ENCODE data around the gene DNAJC4. TPM values are rescaled to one million over a fixed set of nuclear protein-coding genes. Genes with fewer than 3 reads are reported as not detected.

The DNAJC4 gene
- total RNA-seq, 4 donors from 2014 or later = 10.9 to 48.6 (median 21.9) TPM

DNA sequence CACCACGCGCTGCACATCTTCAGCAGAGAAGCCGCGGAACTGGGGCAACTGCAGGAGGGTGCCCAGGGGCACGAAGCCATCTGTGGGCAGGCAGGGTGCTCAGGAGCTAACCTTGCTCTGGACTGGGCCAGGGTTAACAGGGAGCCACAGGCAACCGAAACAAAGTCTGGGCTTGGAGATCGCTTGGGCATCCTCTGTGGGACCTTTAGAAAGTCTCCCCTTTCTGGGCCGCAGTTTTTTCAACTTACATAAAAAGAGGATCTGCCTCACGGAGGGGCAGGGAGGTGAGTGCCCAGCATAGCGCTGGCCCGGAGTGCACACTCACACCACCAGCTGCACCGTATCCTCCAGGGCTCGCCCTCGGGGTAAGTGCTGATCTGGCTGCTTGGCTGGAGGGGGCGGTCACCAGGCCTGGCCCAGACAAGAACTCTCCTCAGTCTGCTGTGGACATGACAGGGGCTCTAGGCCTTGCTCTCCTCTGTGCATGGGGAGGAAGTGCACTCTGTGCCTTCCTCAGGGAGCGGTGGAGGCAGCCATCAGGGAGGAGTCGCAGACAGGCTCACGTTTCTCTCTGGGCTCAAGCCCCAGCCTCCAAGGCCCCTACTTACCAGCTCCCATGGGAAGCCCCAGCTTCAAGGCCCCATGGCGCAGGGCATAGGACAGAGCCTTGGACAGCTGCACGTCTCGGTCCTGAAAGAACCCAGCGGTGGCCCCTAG lies 5.3 kb upstream of the DNAJC4 start:
- intact Hi-C loops (cut with DNase I) = no loop called here

DNA sequence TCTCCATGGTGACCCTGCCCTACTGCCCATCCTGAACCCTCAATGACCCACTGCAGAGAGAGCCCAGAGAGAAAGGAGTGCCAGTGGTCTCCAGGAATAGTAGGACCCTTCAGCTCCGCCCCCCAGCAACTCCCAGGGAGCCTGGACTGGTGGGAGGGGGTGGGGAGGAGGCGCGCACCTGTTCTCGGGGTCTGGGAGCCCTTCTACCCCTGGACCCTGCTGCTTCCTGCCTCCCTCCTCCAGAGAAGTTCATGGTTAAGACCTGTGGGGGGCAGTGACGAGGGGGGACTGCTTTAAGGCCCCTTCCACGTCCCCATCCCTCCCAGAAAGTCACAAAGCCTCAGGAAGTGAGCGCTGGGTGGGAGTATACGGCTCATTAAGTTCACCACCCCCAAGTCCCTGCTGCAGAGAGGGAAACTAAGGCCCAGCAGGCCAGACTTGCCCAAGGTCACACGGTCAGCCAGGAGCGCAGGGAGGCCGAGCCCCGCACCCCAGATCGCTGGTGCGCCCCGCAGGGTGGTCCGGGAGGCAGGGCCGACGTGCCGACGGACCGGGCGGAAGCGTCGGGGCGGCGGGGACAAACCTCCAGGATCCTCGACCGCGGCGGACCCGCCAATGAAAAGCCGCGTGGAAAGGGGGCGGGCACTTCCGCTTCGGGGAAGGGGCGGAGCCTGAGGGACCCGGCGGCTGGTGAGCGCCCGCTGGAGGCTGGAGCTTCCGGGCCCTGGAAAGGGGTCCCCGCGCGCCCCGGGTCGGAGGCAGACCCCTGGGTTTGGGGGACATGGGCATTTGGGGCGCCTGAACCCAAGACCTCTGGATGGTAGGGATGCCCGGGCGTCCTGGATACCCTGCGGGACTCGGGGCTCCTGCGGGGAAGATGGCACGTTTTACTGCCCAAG lies 4.5 kb upstream of the DNAJC4 start, which contains the start of the genes NUDT22 and TRPT1:
Gene NUDT22, plus strand, starts transcription at position 667 of the 899 bp plus-strand sequence. CDS start 379 bp downstream, outside the sequence.
Gene TRPT1, minus strand, starts transcription at position 579 of the 899 bp plus-strand sequence. Its CDS starts 326 bp downstream, at position 253.
- H3K27me3 ChIP-seq = no peaks in the 10 kb centered on the region
- intact Hi-C loops (cut with DNase I) = no loop called here

More for the DNA sequence above, 5.3 kb upstream of the DNAJC4 start:
- no peak for DNase-seq
- H3K9me3 ChIP-seq = no peaks in the 10 kb centered on the region
- TF ChIP-seq, protein P1, sequence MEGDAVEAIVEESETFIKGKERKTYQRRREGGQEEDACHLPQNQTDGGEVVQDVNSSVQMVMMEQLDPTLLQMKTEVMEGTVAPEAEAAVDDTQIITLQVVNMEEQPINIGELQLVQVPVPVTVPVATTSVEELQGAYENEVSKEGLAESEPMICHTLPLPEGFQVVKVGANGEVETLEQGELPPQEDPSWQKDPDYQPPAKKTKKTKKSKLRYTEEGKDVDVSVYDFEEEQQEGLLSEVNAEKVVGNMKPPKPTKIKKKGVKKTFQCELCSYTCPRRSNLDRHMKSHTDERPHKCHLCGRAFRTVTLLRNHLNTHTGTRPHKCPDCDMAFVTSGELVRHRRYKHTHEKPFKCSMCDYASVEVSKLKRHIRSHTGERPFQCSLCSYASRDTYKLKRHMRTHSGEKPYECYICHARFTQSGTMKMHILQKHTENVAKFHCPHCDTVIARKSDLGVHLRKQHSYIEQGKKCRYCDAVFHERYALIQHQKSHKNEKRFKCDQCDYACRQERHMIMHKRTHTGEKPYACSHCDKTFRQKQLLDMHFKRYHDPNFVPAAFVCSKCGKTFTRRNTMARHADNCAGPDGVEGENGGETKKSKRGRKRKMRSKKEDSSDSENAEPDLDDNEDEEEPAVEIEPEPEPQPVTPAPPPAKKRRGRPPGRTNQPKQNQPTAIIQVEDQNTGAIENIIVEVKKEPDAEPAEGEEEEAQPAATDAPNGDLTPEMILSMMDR (IDR thresholded peaks at IDR 0.05) = no peak
- no peak for TF ChIP-seq POLR2A (IDR thresholded peaks at IDR 0.05)
- peak overlapping the region; percentile 68 to 92 (median 78) for H3K27ac ChIP-seq
- H3K36me3 ChIP-seq = peaks cover 0 to 7% of the 10 kb centered on the region in 2 donors
- H3K4me3 ChIP-seq (replicated peaks in 1 of 3) = peak overlapping the region; percentile 82 to 94 (median 89)
- 72 to 85% methylated on average over 10 to 15 of the region's 22 CpGs for WGBS, 2 donors
- no peaks in the 10 kb centered on the region for H3K27me3 ChIP-seq
- H3K4me1 ChIP-seq = peaks cover 28 to 33% of the 10 kb centered on the region in 2 donors

DNA sequence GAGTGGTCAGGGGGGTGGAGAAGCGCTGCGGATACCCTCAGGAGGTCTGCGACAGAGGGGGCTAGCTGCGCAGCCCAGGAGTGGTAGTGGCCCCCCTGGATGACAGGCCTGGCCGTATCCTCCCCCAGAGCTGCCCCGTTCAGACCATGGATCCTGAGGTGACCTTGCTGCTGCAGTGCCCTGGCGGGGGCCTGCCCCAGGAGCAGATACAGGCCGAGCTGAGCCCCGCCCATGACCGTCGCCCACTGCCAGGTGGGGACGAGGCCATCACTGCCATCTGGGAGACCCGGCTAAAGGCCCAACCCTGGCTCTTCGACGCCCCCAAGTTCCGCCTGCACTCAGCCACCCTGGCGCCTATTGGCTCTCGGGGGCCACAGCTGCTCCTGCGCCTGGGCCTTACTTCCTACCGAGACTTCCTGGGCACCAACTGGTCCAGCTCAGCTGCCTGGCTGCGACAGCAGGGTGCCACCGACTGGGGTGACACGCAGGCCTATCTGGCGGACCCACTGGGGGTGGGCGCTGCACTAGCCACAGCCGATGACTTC lies 3.8 kb upstream of the DNAJC4 start:
- Histone ChIP-seq H3K4me1 (peaks cover 35 to 40% of the 10 kb centered on the region in 2 donors), H3K36me3 (no peaks in the 10 kb centered on the region), H3K27me3 (no peaks in the 10 kb centered on the region), H3K27ac (peak overlapping the region; percentile 68 to 92 (median 87)), H3K9me3 (no peaks in the 10 kb centered on the region), H3K4me3 (replicated peaks in 1 of 3) (peak overlapping the region; percentile 82 to 94 (median 89))
- 21 to 22% methylated on average over 14 to 19 of the region's 26 CpGs for WGBS, 2 donors
- no peak for TF ChIP-seq POLR2A (IDR thresholded peaks at IDR 0.05)
- TF ChIP-seq, protein P1 (IDR thresholded peaks at IDR 0.05) = no peak
- intact Hi-C loops (cut with DNase I) = no loop called here
- peak; percentile 58 to 60 for DNase-seq

More for the DNA sequence above, 4.5 kb upstream of the DNAJC4 start, which contains the start of the genes NUDT22 and TRPT1:
- peak within 1 kb of the TSS; percentile 68 to 92 (median 87) for H3K27ac ChIP-seq
- TF ChIP-seq, protein P1 (IDR thresholded peaks at IDR 0.05) = peak in 2 of 6 experiments; percentile 1 to 11
- peak; percentile 4 to 88 for TF ChIP-seq POLR2A (IDR thresholded peaks at IDR 0.05)
- H3K36me3 ChIP-seq = peaks cover 0 to 4% of the 10 kb centered on the region in 2 donors
- H3K9me3 ChIP-seq = no peaks in the 10 kb centered on the region
- peak within 1 kb of the TSS; percentile 82 to 94 (median 89) for H3K4me3 ChIP-seq (replicated peaks in 1 of 3)
- WGBS, 2 donors = 0 to 2% methylated on average over 8 to 11 of the region's 54 CpGs
- DNase-seq = peak; percentile 91 to 94
- peaks cover 29 to 33% of the 10 kb centered on the region in 2 donors for H3K4me1 ChIP-seq

DNA sequence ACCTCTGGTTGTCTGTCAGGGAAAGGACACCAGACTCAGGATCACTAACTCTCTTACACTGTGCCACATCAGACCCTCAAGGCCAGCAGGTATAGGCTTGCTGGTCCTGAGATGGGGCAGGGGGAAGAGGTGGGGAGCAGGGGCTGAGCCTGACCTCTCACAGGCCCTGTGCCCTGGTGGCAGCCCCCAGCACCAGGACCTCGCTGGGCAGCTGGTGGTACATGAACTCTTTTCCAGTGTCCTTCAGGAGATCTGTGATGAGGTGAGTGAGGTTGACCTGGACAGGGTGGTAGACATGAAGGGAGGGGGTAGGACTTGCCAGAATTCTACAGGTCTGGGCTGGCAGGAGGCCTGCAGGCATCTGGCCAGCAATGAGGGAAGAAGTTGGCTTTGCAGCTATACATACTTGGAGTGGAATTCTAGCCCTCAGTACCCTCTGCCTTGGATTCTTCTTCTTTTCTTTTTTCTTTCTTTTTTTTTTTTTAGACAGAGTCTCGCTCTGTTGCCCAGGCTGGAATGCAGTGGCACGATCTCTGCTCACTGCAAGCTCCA lies 2.9 kb upstream of the DNAJC4 start:
- intact Hi-C loops (cut with DNase I) = no loop called here
- Histone ChIP-seq H3K4me1 (peaks cover 37 to 49% of the 10 kb centered on the region in 2 donors), H3K4me3 (replicated peaks in 1 of 3) (no peak overlapping the region), H3K27me3 (no peaks in the 10 kb centered on the region), H3K36me3 (no peaks in the 10 kb centered on the region), H3K27ac (peak overlapping the region; percentile 68 to 92 (median 87)), H3K9me3 (no peaks in the 10 kb centered on the region)
- DNase-seq = no peak
- WGBS, 2 donors = 63 to 70% methylated on average over 3 of the region's 3 CpGs
- no peak for TF ChIP-seq POLR2A (IDR thresholded peaks at IDR 0.05)
- TF ChIP-seq, protein P1 (IDR thresholded peaks at IDR 0.05) = no peak

Measured in thyroid gland (tissue), 4 donors.